Spleen (tissue), 7 donors: Measurements from ENCODE around the gene NKX1-1.

Experiments
- POLR2A ChIP-seq, 3 donors: fragments of 450-650 bp; IDR thresholded peaks; one replicate each; pipeline ENCODE4 v1.5.1; 2017; ENCODE audit warnings: antibody characterized with exemption in 3 of 3, mild to moderate bottlenecking in 1 of 3
- TF ChIP-seq, protein P1 (sequence below), 11 experiments: fragments of 200-600 bp in 7 of 11; fragments of 450-650 bp in 4 of 11; sonication (generic) in 4 of 11; IDR thresholded peaks in 8 of 11; conservative IDR thresholded peaks in 3 of 11; 1 replicate in 7 of 11; 2 replicates in 4 of 11; pipeline versions ENCODE4 v1.4.0 to v1.8.0; 2016 to 2021; ENCODE audit warnings: antibody characterized with exemption in 11 of 11, inconsistent platforms in 4 of 11, mild to moderate bottlenecking in 1 of 11
- donor health status: DM: no; HTN: no; CAD: no; lungs with moderate emphysema.
- donor health status: DM: no; HTN: no; CAD: no.
- donor health status: DM: no; HTN: no; CAD: no.

DNA sequence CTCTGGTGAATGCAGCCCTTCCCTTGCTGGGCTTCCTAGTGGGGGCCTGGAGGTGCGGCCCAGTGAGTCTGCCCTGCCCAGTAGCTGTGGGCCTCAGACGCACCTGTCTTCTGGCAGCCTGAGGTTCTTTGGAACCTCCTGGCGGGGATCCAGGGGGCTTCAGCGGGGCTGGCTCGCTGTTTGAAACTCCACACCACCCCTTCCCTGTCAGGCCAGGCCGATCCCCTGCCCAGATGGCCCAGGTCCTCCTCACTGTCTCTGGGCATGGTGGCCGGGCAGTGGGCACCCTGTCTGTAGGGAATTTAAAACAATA lies 10.7 kb upstream of the NKX1-1 start:
- TF ChIP-seq, protein P1, sequence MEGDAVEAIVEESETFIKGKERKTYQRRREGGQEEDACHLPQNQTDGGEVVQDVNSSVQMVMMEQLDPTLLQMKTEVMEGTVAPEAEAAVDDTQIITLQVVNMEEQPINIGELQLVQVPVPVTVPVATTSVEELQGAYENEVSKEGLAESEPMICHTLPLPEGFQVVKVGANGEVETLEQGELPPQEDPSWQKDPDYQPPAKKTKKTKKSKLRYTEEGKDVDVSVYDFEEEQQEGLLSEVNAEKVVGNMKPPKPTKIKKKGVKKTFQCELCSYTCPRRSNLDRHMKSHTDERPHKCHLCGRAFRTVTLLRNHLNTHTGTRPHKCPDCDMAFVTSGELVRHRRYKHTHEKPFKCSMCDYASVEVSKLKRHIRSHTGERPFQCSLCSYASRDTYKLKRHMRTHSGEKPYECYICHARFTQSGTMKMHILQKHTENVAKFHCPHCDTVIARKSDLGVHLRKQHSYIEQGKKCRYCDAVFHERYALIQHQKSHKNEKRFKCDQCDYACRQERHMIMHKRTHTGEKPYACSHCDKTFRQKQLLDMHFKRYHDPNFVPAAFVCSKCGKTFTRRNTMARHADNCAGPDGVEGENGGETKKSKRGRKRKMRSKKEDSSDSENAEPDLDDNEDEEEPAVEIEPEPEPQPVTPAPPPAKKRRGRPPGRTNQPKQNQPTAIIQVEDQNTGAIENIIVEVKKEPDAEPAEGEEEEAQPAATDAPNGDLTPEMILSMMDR (IDR thresholded peaks at IDR 0.05 in 8 of 11, conservative IDR thresholded peaks at IDR 0.05 in 3 of 11): no peak
- no peak for TF ChIP-seq POLR2A (IDR thresholded peaks at IDR 0.05)
